ENCODE data around the gene MPP4. TPM values are rescaled to one million over a fixed set of nuclear protein-coding genes. Genes with fewer than 3 reads are reported as not detected.

Gene MPP4
- total and polyA plus RNA-seq, 9 of the 15 experiments (the other 6 are each of a cell fraction or from before 2014, with no cell fraction given), result 0.03 to 0.08 TPM; not detected in 7

DNA sequence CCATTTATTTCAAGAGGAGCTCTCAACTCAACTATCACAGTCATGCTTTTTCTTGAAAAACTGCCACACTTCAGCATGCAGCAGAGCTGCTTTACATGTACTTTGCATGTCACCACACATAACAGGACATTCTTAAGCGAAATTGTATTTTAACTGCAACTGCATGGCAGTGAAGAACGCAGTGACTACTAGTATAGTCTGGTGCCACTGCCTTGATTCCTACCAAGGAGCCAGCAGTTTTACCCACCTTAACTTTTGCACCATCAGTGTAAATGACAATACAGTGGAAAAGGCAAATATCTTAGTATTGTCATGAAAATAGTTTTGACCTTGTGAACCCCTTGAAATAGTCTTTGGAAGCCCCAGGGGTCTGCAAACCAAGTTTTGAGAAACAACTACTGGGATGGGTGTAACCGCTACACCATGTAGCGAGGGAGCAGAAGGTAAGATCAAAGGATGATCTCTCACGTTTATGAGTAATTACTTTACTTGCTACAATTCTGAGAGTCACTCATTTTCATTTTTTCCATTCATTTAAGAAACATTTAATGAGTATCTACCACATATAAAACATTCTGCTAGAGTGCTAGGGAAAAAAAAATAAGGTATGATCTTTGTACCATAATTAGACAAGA lies 32.3 kb upstream of the MPP4 start:
- Histone ChIP-seq H2AFZ (ENCODE audit: low read depth, low read length) (no peak overlapping the region), H3K27ac (ENCODE audit: extremely low read depth, low read depth, low read length) (no peak overlapping the region), H3K79me2 (ENCODE audit: control insufficient read depth, insufficient read depth, low read length) (no peaks in the 10 kb centered on the region), H3K4me3 (no peak overlapping the region), H3K4me1 (replicated peaks in 1 of 2; ENCODE audit: control insufficient read depth in 2 of 2, insufficient read depth in 2 of 2, low read length in 2 of 2) (no peaks in the 10 kb centered on the region), H3K9ac (ENCODE audit: insufficient read depth in 1 of 2, low read depth in 2 of 2, low read length in 2 of 2) (no peak overlapping the region), H3K9me3 (replicated peaks; ENCODE audit: control insufficient read depth, insufficient read depth, low read depth, low read length) (no peaks in the 10 kb centered on the region), H3K36me3 (ENCODE audit: control insufficient read depth, insufficient read depth, low read length) (peaks cover 20% of the 10 kb centered on the region; the same call in 2 of the 3 replicates), H3K27me3 (ENCODE audit: control insufficient read depth in 2 of 2, insufficient read depth in 2 of 2, low read length in 2 of 2) (no peaks in the 10 kb centered on the region), H3K4me2 (ENCODE audit: insufficient read depth, low read length) (no peak overlapping the region), H3K9me1 (ENCODE audit: control insufficient read depth, insufficient read depth, low read length) (no peaks in the 10 kb centered on the region), H4K20me1 (replicated peaks; ENCODE audit: control insufficient read depth, insufficient read depth, low read length) (no peaks in the 10 kb centered on the region)
- ATAC-seq, result no peak
- BruUV-seq (replicated peaks), result no TSS peak
- CTCF ChIA-PET (ENCODE audit: low intra/inter-chr PET ratio), result no interaction called here
- in situ Hi-C loops (cut with MboI), result no loop called here
- DNase-seq (ENCODE audit: extremely low read depth in 1 of 4, low spot score in 3 of 4), result no peak
- intact Hi-C loops (cut with micrococcal nuclease), result no loop called here
- no peak for FAIRE-seq
- 62% methylated on average over 5 of the region's 5 CpGs for WGBS (ENCODE audit: insufficient coverage, low coverage, missing lambda C conversion rate)
- POLR2A ChIA-PET, result interaction anchor here (0.8 kb wide), 1 partner anchor 11 kb away, joined by 4 read pairs; no protein-coding TSS in a partner anchor
- TF ChIP-seq SREBF2 (CRISPR knock-in tag; IDR thresholded peaks at IDR 0.05), result no peak
- TF ChIP-seq, protein P1, sequence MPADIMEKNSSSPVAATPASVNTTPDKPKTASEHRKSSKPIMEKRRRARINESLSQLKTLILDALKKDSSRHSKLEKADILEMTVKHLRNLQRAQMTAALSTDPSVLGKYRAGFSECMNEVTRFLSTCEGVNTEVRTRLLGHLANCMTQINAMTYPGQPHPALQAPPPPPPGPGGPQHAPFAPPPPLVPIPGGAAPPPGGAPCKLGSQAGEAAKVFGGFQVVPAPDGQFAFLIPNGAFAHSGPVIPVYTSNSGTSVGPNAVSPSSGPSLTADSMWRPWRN (IDR thresholded peaks at IDR 0.05; ENCODE audit: low read depth), result no peak
- TF ChIP-seq, protein P2, sequence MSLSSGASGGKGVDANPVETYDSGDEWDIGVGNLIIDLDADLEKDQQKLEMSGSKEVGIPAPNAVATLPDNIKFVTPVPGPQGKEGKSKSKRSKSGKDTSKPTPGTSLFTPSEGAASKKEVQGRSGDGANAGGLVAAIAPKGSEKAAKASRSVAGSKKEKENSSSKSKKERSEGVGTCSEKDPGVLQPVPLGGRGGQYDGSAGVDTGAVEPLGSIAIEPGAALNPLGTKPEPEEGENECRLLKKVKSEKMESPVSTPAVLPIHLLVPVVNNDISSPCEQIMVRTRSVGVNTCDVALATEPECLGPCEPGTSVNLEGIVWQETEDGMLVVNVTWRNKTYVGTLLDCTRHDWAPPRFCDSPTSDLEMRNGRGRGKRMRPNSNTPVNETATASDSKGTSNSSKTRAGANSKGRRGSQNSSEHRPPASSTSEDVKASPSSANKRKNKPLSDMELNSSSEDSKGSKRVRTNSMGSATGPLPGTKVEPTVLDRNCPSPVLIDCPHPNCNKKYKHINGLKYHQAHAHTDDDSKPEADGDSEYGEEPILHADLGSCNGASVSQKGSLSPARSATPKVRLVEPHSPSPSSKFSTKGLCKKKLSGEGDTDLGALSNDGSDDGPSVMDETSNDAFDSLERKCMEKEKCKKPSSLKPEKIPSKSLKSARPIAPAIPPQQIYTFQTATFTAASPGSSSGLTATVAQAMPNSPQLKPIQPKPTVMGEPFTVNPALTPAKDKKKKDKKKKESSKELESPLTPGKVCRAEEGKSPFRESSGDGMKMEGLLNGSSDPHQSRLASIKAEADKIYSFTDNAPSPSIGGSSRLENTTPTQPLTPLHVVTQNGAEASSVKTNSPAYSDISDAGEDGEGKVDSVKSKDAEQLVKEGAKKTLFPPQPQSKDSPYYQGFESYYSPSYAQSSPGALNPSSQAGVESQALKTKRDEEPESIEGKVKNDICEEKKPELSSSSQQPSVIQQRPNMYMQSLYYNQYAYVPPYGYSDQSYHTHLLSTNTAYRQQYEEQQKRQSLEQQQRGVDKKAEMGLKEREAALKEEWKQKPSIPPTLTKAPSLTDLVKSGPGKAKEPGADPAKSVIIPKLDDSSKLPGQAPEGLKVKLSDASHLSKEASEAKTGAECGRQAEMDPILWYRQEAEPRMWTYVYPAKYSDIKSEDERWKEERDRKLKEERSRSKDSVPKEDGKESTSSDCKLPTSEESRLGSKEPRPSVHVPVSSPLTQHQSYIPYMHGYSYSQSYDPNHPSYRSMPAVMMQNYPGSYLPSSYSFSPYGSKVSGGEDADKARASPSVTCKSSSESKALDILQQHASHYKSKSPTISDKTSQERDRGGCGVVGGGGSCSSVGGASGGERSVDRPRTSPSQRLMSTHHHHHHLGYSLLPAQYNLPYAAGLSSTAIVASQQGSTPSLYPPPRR (CRISPR knock-in tag; IDR thresholded peaks at IDR 0.05; ENCODE audit: borderline replicate concordance), result no peak
- TF ChIP-seq CBX3 (IDR thresholded peaks at IDR 0.05; ENCODE audit: borderline replicate concordance in 1 of 2, low read length in 2 of 2), result no peak
- TF ChIP-seq, protein P3, sequence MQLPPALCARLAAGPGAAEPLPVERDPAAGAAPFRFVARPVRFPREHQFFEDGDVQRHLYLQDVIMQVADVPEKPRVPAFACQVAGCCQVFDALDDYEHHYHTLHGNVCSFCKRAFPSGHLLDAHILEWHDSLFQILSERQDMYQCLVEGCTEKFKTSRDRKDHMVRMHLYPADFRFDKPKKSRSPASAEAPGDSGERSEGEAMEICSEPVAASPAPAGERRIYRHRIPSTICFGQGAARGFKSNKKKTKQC (CRISPR knock-in tag; IDR thresholded peaks at IDR 0.05), result no peak
- no peak for TF ChIP-seq ZNF586 (CRISPR knock-in tag; conservative IDR thresholded peaks at IDR 0.05)
- TF ChIP-seq ZNF408 (CRISPR knock-in tag; IDR thresholded peaks at IDR 0.05; ENCODE audit: low read depth), result no peak
- TF ChIP-seq SMARCC2 (IDR thresholded peaks at IDR 0.05; ENCODE audit: low read depth), result no peak
- TF ChIP-seq, protein P4, sequence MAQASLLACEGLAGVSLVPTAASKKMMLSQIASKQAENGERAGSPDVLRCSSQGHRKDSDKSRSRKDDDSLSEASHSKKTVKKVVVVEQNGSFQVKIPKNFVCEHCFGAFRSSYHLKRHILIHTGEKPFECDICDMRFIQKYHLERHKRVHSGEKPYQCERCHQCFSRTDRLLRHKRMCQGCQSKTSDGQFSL (CRISPR knock-in tag; IDR thresholded peaks at IDR 0.05), result no peak
- TF ChIP-seq, protein P4 (tag; IDR thresholded peaks at IDR 0.05), result no peak
- no peak for TF ChIP-seq ASH1L (IDR thresholded peaks at IDR 0.05; ENCODE audit: borderline replicate concordance, low read depth, partially characterized antibody)
- TF ChIP-seq, protein P5, sequence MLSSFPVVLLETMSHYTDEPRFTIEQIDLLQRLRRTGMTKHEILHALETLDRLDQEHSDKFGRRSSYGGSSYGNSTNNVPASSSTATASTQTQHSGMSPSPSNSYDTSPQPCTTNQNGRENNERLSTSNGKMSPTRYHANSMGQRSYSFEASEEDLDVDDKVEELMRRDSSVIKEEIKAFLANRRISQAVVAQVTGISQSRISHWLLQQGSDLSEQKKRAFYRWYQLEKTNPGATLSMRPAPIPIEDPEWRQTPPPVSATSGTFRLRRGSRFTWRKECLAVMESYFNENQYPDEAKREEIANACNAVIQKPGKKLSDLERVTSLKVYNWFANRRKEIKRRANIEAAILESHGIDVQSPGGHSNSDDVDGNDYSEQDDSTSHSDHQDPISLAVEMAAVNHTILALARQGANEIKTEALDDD (IDR thresholded peaks at IDR 0.05), result no peak

Measured in K562 (cell line).